ENCODE measurements around the gene CYP27C1.

GRCh38 chr2:127137741-127138140 is 82.4 kb downstream of the CYP27C1 start:
- no peak for TF ChIP-seq CTCF (conservative IDR thresholded peaks at IDR 0.05 in 1 of 2, IDR thresholded peaks at IDR 0.05 in 1 of 2; ENCODE audit: low read depth in 1 of 2, low read length in 2 of 2)
- TF ChIP-seq EZH2 (IDR thresholded peaks at IDR 0.05; ENCODE audit: low read length, missing control alignments) = no peak
